ENCODE results near the gene SLC7A9.
"Not testable (repeated sequence)": the region's sequence is repeated elsewhere in the genome, so short reads cannot be mapped to it uniquely, and the experiment has no call there.

Gene SLC7A9

DNA sequence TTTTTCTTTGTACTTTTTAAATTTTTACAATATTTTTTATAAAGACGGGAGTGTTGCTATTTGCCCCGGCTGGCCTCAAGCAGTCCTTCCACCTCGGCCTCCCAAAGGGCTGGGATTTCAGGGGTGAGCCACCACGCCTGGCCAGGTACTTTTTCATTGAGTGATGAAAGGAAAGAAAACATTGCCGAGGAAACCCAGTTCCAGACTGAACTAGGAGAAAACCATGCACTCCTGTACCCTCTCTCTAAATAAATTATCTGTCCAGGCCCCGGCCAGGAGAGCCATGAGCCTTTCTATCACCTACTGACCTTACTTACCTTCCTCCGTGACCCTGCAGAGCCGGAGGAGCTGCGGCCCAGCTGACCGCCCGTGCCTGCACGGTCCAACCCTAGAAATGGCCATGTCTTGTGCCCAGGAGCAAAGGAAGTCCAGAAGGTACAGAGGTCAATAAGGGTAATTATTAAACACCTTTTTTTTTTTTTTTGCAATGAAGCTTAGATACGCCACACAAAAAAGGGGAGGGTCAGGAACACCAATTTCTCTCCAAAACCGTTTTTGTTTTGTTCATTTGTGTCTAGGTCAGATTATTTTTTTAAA is at the start of gene SLC7A9:
TSS of gene SLC7A9 (minus strand) at position 399 of the 597 bp plus-strand sequence. CDS start 1,233 bp downstream, outside the sequence.
- DNase-seq: no peak

DNA sequence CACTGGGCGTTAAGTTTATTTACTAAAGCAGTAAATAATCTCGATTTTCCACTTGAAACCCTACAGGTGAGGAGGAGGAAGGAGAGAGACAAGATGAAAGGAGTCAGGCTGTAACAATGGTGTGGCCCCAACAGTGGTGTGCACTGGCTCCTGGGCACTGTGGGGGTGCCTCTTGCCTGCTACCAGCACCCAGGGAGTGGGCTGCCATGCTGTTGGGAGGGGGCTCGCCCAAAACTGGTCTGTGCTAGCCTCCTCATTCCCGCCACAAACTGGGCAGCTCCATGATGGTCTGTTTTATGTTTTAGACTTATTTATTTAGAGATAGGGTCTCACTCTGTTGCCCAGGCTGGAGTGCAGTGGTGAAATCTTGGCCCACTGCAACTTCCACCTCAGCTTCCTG is 49.8 kb upstream of the SLC7A9 start:
- DNase-seq: no peak

DNA sequence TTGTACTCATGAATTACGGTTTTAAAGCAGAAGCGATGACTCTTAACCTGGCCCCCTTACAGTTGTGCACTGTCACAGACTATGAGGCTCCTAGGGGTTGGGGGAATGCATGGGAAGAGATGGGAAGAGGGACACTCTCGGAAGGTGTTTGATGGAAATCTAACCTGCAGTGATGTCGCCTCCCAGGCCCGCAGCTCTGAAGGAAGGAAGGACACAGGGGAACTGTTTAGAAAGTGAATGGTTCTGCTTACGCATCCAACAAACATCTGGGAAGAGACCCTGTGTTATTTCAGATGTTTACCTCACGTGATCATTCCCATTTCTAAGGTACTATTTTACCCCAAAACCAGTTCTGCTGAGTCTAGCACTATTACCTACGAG is 48.0 kb upstream of the SLC7A9 start:
- DNase-seq: no peak

DNA sequence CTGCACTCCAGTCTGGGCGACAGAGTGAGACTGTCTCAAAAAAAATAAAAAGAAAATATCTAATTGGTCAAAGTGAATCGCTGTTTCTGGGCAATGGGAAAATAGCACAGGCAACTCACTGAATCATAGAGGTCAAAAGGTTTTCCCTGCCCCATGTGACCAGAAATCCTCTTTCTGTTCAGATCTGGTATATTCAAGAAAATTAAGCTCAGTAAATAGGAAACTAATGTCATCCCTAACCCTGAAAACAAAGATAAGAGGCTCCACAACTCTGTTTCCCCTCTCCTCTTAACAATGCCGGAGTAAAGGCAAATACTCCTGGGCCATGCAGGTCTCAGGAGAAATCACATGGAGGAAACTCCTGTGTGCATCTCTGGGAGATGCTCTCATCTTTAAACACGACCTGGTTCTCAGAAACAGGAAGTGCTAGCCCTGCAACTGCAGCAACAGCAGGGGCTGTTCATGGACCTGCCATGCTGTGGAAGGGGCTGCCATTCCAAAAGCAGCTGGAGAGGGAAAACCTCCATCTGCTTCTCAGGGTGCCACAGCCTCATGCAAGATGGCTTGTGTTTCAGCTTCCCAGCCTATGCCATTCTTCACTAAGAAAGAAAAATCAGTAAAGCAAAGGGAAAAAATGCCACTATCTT is 47.5 kb upstream of the SLC7A9 start:
- no peak for DNase-seq

DNA sequence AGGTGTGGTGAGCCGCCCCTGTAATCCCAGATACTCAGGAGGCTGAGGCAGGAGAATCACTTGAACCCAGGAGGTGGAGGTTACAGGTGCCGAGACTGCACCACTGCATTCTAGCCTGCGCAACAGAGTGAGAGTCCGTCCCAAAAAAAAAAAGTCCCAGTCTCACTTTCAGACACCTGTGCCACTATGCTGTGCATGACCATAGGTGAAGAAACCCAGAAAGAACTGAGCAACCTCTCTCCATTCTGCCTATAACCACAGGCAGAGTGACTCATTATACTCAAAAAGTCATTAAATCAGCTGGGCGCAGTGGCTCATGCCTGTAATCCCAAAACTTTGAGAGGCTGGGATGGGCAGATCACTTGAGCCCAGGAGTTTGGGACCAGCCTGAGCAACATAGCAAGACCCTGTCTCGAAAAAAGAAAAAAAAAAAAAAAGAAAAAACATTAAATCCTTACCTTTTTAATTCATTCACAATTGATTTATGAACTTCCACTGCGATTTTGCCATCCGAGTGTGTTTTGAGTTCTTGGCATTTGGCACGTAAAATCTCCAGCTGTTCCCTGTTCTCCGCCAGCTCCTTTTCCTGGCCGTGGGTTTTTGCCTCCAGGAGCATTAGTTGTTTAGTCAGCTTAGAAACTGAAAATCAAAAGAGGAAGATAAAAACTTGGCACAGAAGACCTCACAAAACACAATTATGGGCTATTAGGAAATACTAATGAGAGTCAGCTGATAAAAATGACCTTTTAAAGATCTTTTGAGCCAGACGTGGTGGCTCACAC is 45.5 kb upstream of the SLC7A9 start:
- no peak for DNase-seq

DNA sequence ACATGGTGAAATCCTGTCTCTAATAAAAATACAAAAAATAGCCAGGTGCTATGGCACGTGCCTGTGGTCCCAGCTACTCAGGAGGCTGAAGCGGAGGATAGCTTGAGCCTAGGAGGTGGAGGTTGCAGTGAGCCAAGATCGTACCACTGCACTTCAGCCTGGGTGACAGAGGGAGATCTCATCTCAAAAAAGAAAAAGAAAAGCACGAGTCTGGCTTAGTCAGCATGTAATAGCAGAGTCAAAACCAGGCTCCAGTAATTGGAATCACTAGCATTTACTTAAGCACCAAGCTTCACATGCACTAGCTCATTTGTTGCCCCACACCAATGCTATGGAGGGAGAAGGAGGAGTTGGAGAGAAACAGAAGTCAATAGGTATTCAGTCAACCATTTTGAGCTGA is 41.9 kb upstream of the SLC7A9 start:
- DNase-seq: no peak

DNA sequence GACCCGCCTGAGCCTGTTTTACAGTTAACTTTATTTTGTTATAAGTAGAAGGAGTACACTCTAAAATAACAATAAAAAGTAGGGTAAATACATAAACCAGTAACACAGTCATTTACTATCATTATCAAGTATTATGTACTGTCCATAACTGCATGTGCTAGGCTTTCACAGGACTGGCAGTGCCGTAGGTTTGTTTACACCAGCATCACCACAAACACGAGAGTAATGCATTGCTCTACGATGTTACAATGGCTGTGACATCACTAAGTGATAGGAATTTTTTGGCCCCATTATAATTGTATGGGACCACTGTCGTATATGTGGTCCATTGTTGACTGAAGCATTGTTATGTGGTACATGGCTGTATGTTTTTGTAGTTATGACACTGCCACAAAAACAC is 41.3 kb upstream of the SLC7A9 start:
- no peak for DNase-seq

DNA sequence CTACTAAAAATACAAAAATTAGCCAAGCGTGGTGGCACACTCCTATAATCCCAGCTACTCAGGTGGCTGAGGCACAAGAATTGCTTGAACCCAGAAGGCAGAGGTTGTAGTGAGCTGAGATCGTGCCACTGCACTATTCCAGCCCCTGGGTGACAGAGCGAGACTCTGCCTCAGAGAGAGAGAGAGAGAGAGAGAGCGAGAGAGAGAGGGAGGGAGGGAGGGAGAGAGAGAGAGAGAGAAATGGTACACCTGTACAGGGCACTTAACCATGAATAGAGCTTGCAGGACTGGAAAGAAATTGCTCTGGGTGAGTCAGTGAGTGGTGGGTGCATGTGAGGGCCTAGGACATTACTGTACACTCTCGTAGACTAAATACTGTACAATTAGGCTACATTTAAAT is 40.5 kb upstream of the SLC7A9 start:
- no peak for DNase-seq

DNA sequence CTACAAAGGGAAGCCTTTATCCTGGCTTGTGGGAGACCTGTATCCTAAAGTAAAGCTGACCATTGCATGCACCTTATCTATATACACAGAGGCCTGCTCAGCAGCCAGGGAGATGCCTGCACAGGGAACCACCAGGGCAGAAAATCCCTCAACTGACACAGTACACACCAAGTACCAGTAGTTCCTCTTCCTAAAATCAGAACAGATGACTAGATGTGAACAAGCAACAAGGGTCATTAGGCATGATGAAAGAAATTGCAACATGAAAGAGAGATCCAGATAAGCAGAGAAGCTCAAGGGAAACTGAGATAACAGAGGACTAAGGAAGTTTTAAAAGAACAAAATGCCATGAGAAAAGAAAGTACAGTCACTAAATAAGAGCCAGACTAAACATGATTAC is 39.7 kb upstream of the SLC7A9 start:
- no peak for DNase-seq

DNA sequence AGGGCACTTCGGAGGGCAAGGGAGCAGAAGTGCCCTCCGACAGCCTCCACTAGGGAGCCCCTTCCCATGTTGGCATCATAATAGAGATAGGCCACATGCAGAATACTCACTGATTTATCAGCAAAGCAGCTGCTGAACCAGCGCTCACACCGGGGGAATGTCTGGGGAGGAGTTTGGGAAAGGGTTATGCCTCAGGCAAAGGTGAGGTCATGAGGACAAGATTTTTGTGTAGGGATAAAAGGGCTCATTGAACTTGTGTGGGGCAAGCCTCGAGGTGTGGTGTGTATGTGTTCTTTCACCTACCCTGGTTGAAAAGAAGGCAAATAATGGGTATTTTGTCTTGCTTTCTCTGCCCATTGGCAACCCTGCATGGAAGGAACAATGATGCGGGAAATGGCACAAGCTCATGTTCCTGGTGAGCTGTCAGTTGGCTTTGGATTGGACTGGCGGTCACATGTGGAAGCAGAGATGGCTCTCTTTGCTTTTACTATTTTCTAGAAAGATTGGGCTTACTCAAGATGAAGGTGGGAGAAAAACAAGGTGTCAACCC is 39.1 kb upstream of the SLC7A9 start:
- no peak for DNase-seq

DNA sequence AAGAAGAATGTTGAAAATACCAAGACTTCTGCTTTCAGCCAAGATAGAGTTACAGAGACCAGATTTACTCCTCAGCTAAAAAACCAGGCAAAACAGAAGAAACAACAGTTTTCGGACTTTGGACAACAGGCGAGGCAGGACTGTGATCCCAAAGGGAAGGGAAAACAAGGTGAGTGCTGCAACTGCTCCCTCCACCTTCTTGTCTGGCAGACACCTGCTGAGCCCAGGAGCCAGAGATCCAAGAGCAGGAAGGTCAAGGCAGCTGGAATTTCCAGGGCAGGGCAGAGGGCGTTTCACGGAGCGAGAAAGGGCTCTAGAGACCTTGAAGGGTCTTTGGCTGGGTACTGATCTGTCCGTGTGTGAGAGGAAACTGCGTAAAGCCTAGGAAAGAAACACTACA is 32.9 kb upstream of the SLC7A9 start:
- no peak for DNase-seq

DNA sequence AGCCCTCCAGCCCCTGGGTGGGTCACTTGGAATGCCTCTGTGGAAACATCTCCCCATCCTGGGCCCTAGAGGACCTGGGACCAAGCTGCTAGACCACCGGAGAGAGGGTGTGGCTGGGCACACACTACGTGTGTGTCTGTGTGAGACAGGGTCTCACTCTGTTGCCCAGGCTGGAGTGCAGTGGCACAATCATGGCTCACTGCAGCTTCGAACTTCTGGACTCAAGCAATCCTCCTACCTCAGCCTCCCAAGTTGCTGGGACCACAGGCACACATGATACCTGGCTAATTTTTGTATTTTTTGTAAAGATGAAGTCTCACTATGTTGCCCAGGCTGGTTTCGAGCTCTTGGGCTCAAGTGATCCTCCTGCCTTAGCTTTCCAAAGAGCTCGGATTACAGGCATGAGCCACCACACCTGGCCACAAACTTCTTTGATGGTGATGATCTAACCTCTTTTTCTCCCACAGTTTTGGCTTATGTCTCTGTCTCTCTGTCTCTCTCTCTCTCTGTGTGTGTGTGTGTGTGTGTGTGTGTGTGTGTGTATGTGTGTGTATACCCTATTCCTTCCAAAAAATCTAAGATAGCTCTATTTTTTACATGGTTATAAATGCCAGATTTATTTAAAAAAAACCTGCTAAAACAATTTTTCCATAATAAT is 32.1 kb upstream of the SLC7A9 start:
- no peak for DNase-seq

DNA sequence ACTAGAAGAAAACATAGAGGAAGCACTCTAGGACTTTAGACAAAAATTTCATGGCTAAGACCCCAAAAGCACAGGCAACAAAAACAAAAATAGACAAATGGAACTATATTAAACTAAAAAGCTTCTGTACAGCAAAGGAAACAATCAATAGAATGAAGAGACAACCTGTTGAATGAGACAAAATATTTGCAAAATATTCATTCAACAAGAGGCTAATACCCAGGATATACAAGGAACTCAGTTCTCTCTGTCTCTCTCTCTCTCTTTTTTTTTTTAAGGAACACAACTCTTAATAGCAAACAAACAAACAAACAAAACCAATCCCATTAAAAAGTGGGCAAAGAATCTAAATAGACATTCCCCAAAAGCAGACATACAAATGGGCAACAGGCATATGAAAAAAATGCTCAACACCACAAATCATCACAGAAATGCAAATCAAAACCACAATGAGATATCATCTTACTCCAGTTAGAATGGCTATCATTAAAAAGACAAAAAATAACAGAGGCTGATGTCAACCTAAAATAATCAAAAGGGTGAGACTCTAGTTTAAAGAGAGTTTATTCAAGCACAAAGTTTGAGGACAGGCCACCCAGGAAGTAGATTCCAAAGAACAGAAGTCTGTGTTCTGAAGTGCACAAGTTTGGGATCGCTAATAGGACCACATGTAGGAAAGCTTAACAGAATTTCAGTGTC is 27.1 kb upstream of the SLC7A9 start:
- no peak for DNase-seq

DNA sequence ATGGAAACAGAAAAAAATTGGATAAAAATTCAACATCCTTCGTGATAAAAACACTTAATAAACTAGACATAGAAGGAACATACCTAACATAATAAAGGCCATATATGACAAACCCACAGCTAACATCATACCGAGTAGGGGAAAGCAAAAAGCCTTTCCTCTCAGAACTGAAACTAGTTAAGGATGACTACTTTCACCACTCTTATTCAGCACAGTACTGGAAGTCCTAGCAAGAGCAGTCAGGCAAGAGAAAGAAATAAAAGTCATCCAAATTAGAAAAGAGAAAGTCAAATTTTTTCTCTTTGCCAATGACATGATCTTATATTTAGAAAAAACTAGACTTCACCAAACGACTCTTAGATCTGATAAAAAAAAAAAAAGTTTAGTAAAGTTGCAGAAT is 25.8 kb upstream of the SLC7A9 start:
- no peak for DNase-seq

DNA sequence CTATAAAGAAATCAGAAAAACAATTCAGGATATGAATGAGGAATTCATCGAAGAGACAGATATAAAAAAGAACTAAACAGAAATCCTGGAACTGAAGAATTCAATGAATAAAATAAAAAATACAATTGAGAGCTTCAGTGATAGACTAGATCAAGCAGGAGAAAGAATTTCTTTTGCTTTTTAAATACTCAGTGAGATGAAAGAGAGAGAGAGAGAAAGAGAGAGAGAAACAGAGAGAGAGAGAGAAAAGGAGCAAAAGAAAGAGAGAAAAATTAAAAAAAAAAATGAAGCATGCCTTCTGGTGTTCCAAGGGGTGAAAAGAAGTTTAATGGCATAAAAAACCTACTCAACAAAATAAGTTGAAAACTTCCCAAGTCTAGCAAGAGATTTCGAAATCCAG is 22.0 kb upstream of the SLC7A9 start:
- DNase-seq: no peak

DNA sequence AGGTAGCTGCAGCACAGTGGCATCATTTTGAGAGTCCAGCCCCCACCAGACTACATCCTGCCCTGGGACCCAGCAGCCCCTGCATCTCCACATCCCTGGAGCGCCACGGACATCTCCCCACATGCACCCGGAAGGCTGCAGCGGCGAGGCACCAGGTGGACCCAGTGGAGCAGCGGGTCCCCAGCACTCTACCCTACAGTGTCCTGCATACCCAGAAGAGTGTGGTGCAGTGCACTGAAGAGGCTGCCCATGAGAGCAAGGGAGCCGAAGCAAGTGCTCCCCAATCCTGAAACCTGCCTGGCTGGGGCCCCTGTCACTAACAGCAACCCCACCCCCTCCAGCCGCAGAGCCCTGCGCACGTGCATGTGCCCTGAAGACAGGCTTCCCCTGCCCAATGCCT is 21.3 kb upstream of the SLC7A9 start:
- DNase-seq: no peak

DNA sequence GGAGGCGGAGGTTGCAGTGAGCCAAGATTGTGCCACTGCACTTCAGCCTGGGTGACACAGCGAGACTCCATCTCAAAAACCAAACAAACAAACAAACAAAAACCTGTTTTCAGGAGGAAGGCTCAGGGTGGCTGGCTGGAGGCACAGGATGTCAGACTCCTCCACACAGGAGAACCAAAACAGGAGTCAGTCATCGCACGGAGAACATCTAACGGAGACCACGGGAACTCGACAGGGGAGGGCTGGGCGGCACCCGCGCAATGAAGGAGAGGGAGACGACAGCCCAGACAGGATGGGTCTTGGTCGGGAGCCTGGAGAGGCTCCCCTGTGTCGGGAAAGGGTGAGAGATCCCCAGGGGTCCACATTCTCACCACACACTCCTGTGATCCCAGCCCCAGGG is 20.8 kb upstream of the SLC7A9 start:
- no peak for DNase-seq

DNA sequence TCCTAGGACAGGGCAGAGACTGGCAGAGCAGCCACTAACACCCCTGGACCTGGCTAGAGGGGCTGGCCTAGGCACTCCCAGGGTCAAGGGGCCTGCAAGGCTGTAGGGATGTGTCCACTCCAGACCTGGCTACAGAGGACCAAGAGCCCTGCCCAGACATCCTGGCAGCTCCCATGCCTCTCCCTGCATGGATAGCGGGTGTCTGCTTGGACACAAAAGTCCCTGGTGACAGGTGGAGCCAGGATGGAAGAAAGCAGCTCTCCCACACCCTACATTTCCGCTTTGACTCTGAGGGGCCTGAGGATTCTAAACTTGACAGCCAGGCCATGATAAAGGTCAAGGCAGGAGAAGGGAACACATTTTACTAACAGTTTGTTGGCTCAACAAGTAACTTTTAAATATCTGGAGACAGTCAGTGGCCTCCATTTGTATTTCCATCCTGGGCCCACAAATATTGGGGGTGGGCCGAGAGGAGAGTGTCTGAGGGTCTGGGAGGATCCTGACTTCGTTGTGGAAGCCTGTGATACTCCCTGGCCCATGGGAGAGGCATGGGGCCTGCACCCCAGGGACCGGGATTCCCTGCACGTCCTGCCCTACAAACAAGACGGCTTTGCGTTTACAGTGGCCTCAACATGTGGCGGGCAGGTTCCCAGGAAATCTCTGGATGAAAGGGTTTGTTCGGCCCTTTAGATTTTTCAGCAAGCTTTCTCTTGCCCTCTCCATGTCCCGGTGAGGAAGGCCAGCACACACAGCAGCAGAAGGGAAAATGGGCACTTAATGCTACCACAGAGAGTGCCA is 19.8 kb upstream of the SLC7A9 start:
- no peak for DNase-seq

DNA sequence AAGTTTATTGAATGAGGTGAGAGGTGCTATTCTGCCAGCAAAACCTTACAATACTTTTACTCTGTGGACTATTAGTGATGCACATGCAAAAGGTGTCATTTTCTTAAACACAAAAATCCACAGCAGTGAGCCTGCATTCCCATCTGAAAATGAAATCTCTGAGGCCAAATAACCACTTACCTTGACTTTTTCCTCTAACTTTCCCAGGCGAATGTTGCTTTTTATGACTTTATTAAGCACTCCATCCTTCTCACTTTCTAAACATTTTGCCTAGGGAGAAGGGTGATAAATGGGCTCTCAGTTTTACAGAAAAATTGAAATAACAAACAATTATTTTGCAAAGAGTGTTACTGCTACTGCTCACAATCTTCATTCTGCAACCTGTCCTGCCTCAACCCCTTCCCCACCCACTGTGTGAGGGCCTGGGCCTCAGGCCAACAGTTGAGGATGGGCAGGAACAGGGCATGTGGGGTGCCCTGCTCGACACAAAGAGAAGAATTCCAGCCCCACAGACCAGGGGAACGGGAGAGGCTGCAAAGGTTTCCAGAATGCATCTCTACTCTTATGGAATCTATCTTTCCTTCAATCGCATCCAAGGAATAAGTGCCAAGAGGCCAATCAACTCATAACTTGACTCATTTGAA is 18.1 kb upstream of the SLC7A9 start:
- DNase-seq: no peak

DNA sequence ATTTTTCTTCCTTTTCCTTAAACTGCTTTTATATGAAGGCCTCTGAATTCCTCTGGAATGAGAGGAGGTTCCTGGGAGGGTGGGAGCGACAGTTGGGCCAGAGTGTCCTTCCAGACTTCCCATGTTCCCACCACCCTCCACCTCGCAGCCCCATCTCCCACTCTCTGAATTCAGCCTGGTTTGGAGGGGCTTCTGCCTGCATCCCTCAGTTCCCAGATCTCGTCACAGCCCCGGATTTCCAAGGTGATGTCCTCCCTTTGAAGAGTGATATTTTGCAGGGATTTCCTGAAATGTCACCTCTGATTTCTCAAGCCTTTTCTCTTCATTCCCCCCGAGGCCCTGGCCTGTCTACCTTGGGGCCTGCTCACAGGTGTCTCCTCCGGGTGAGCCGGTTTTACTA is 16.7 kb upstream of the SLC7A9 start:
- DNase-seq: no peak

DNA sequence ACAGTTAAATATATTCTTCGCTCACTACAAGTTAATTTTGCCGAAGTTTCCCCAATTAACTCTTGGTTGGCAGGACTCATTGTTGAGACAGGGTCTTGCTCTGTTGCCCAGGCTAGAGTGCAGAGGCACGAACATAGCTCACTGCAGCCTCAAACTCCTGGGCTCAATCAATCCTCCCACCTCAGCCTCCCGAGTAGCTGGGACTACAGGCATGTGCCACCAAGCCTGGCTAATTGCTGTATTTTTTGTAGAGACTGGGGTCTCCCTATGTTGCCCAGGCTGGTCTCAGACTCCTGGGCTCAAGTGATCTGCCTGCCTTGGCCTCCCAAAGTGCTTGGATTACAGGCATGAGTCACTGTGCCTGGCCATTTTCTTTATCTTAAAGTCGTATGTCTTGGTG is 15.7 kb upstream of the SLC7A9 start:
- not testable (repeated sequence) for DNase-seq

DNA sequence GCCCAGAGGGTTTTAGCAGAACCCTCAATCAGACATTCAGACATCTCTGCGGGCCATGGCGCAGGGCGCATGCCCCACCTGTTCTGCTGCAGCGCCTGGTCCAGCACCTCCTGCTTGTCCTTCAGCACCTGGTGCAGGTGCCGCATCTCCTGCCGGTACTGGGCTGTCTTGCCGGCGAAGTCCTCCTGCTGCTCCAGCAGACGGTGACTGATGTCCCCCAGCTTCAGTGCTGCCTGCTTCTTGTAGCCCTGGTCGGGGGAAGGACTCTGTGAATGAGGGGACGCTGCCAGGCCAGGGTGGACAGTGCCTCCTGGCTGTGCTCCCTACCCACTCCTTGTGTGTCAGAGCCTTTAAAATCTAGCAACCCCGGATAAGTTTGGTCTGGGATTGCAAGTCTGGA is 12.2 kb upstream of the SLC7A9 start:
- no peak for DNase-seq

Measured in GF-D8 (cell line).